NCI-H1417 treated with DMSO at 0.1 percent for 48 hours (cell line): Measurements from ENCODE around the gene ST3GAL5.
"Not testable (repeated sequence)": the region's sequence is repeated elsewhere in the genome, so short reads cannot be mapped to it uniquely, and the experiment has no call there.

Experiments used
- DNase-seq: peaks from one replicate; lab custom pipeline; 2025; lab: John Stamatoyannopoulos, UW

Gene ST3GAL5

GRCh38 chr2:85917887-85918795, 29.4 kb upstream of the ST3GAL5 start:
- no peak for DNase-seq

- DNase-seq = no peak
These were observed 27.0 kb upstream of the ST3GAL5 start for GRCh38 chr2:85915606-85916303.

GRCh38 chr2:85914922-85915321, 26.1 kb upstream of the ST3GAL5 start:
- no peak for DNase-seq

GRCh38 chr2:85913884-85914881, 25.4 kb upstream of the ST3GAL5 start:
- no peak for DNase-seq

GRCh38 chr2:85911814-85912692, 23.3 kb upstream of the ST3GAL5 start:
- DNase-seq = no peak

- DNase-seq = no peak
These were observed 22.3 kb upstream of the ST3GAL5 start for GRCh38 chr2:85911097-85911496.

GRCh38 chr2:85909005-85909404, 20.2 kb upstream of the ST3GAL5 start:
- DNase-seq = no peak

GRCh38 chr2:85908506-85908905, 19.7 kb upstream of the ST3GAL5 start:
- no peak for DNase-seq

GRCh38 chr2:85907671-85908157, 18.9 kb upstream of the ST3GAL5 start:
- no peak for DNase-seq

- no peak for DNase-seq
These were observed 18.0 kb upstream of the ST3GAL5 start for GRCh38 chr2:85906748-85907147.

- no peak for DNase-seq
These were observed 17.1 kb upstream of the ST3GAL5 start for GRCh38 chr2:85905891-85906290.

GRCh38 chr2:85905187-85905666, 16.4 kb upstream of the ST3GAL5 start:
- DNase-seq = no peak

GRCh38 chr2:85903849-85904248, 15.1 kb upstream of the ST3GAL5 start:
- DNase-seq = no peak

- no peak for DNase-seq
These were observed 13.7 kb upstream of the ST3GAL5 start for GRCh38 chr2:85902496-85902895.

- no peak for DNase-seq
These were observed 12.4 kb upstream of the ST3GAL5 start for GRCh38 chr2:85901155-85901554.

- DNase-seq = no peak
These were observed 11.6 kb upstream of the ST3GAL5 start for GRCh38 chr2:85900366-85900765.

GRCh38 chr2:85899849-85900248, 11.1 kb upstream of the ST3GAL5 start:
- DNase-seq = no peak

- DNase-seq = no peak
These were observed 10.5 kb upstream of the ST3GAL5 start for GRCh38 chr2:85899284-85899683.

GRCh38 chr2:85898881-85899280, 10.1 kb upstream of the ST3GAL5 start:
- DNase-seq = no peak

GRCh38 chr2:85894554-85895278, 5.9 kb upstream of the ST3GAL5 start:
- DNase-seq = not testable (repeated sequence)
